H9 (cell line): Measurements from ENCODE around the gene TPGS1. TPM values are rescaled to one million over a fixed set of nuclear protein-coding genes. Genes with fewer than 3 reads are reported as not detected.

Source experiments
- DNase-seq: peaks from one replicate; pipeline ENCODE4 v3.0.0-alpha.2; 2017
- H2AFZ ChIP-seq: one replicate; pipeline ENCODE4 v1.6.1; 2013; ENCODE audit warnings: mild to moderate bottlenecking, low read length, control low read depth, moderate library complexity
- H2AK5ac ChIP-seq: 2 replicates; pipeline ENCODE4 v1.6.1; 2013; ENCODE audit warnings: low read length, control low read depth, mixed read lengths; ENCODE audit not compliant: insufficient read length
- H2BK120ac ChIP-seq: one replicate; pipeline ENCODE4 v1.6.1; 2013; ENCODE audit warnings: low read depth, mild to moderate bottlenecking, low read length, control low read depth, inconsistent platforms; ENCODE audit not compliant: poor library complexity, severe bottlenecking
- H2BK12ac ChIP-seq: 2 replicates; pipeline ENCODE4 v1.6.1; 2013; ENCODE audit warnings: low read length, control low read depth, mixed read lengths, low read depth; ENCODE audit not compliant: insufficient read length
- H2BK15ac ChIP-seq: 2 replicates; pipeline ENCODE4 v1.6.1; 2013; ENCODE audit warnings: low read depth, low read length, control low read depth
- H2BK20ac ChIP-seq: one replicate; pipeline ENCODE4 v1.6.1; 2013; ENCODE audit warnings: low read depth, mild to moderate bottlenecking, low read length, control low read depth, inconsistent platforms; ENCODE audit not compliant: poor library complexity, severe bottlenecking
- H2BK5ac ChIP-seq: 2 replicates; pipeline ENCODE4 v1.6.1; 2013; ENCODE audit warnings: low read length, control low read depth, mixed read lengths; ENCODE audit not compliant: insufficient read length
- H3K14ac ChIP-seq: 2 replicates; pipeline ENCODE4 v1.6.1; 2013; ENCODE audit warnings: low read length, control low read depth; ENCODE audit not compliant: insufficient read depth
- H3K18ac ChIP-seq: 2 replicates; pipeline ENCODE4 v1.6.1; 2013; ENCODE audit warnings: low read depth, mild to moderate bottlenecking, mixed read lengths, low read length, control low read depth; ENCODE audit not compliant: insufficient read length
- H3K23ac ChIP-seq: 2 replicates; pipeline ENCODE4 v1.6.1; 2013; ENCODE audit warnings: low read length, control low read depth, mixed read lengths, low read depth; ENCODE audit not compliant: insufficient read length
- H3K23me2 ChIP-seq: 2 replicates; pipeline ENCODE4 v1.6.1; 2013; ENCODE audit warnings: low read depth, mild to moderate bottlenecking, mixed read lengths, low read length, control low read depth; ENCODE audit not compliant: insufficient read length, poor library complexity, severe bottlenecking
- H3K27ac ChIP-seq: 2 replicates; pipeline ENCODE4 v1.5.1; 2013; ENCODE audit warnings: low read length, control low read depth, mixed read lengths, low read depth; ENCODE audit not compliant: insufficient read length
- H3K27me3 ChIP-seq: 2 replicates; pipeline ENCODE4 v1.6.1; 2013; ENCODE audit warnings: low read length, control low read depth, inconsistent platforms; ENCODE audit not compliant: insufficient read depth
- H3K4ac ChIP-seq: 2 replicates; pipeline ENCODE4 v1.6.1; 2013; ENCODE audit warnings: low read depth, mild to moderate bottlenecking, control low read depth, inconsistent platforms, low read length, moderate library complexity
- H3K4me1 ChIP-seq: 2 replicates; pipeline ENCODE4 v1.6.1; 2013; ENCODE audit warnings: low read length, control low read depth, inconsistent platforms; ENCODE audit not compliant: insufficient read depth
- H3K4me2 ChIP-seq: 2 replicates; pipeline ENCODE4 v1.6.1; 2013; ENCODE audit warnings: low read length, control low read depth, mixed read lengths; ENCODE audit not compliant: insufficient read length, insufficient read depth
- H3K56ac ChIP-seq: 2 replicates; pipeline ENCODE4 v1.6.1; 2013; ENCODE audit warnings: low read depth, mild to moderate bottlenecking, mixed read lengths, low read length, control low read depth; ENCODE audit not compliant: insufficient read length
- H3K79me1 ChIP-seq: 2 replicates; pipeline ENCODE4 v1.6.1; 2013; ENCODE audit warnings: low read depth, mild to moderate bottlenecking, moderate library complexity, low read length, control low read depth, inconsistent platforms; ENCODE audit not compliant: insufficient read depth, poor library complexity, severe bottlenecking
- H3K79me2 ChIP-seq: 2 replicates; pipeline ENCODE4 v1.6.1; 2013; ENCODE audit warnings: low read length, control low read depth, inconsistent platforms; ENCODE audit not compliant: insufficient read depth
- H3K9ac ChIP-seq: 2 replicates; pipeline ENCODE4 v1.6.1; 2013; ENCODE audit warnings: low read length, control low read depth, mixed read lengths; ENCODE audit not compliant: insufficient read length; ENCODE audit errors: extremely low read depth
- H3K9me3 ChIP-seq: one replicate; pipeline ENCODE4 v1.6.1; 2013; ENCODE audit warnings: low read depth, low read length, inconsistent platforms; ENCODE audit not compliant: control insufficient read depth
- H3T11ph ChIP-seq: one replicate; pipeline ENCODE4 v1.6.1; 2013; ENCODE audit warnings: mild to moderate bottlenecking, low read length, control low read depth, inconsistent platforms
- H4K20me1 ChIP-seq: one replicate; pipeline ENCODE4 v1.6.1; 2013; ENCODE audit not compliant: control insufficient read depth, insufficient read length, insufficient read depth
- H4K5ac ChIP-seq: 2 replicates; pipeline ENCODE4 v1.6.1; 2013; ENCODE audit warnings: low read depth, mild to moderate bottlenecking, mixed read lengths, low read length, control low read depth; ENCODE audit not compliant: insufficient read length
- H4K8ac ChIP-seq: replicated peaks from 2 replicates; pipeline ENCODE4 v1.6.1; 2013; ENCODE audit warnings: low read length, control low read depth, mixed read lengths, low read depth; ENCODE audit not compliant: insufficient read length
- H4K91ac ChIP-seq: 2 replicates; pipeline ENCODE4 v1.6.1; 2013; ENCODE audit warnings: low read depth, mild to moderate bottlenecking, moderate library complexity, mixed read lengths, low read length, control low read depth; ENCODE audit not compliant: insufficient read length
- H3K27ac Mint-ChIP-seq, 3 experiments: 2 replicates in 2 of 3; 3 replicates in 1 of 3; pipeline ENCODE4 v1.8.0; 2020 to 2021; ENCODE audit warnings: mixed read lengths in 3 of 3, mild to moderate bottlenecking in 1 of 3, moderate library complexity in 1 of 3
- H3K27me3 Mint-ChIP-seq: 2 replicates; pipeline ENCODE4 v1.8.0; 2021; ENCODE audit warnings: low read depth, mild to moderate bottlenecking, moderate library complexity, mixed read lengths
- H3K36me3 Mint-ChIP-seq, 3 experiments: 2 replicates in 2 of 3; 3 replicates in 1 of 3; pipeline ENCODE4 v1.8.0; 2020 to 2021; ENCODE audit warnings: low read depth in 3 of 3, mixed read lengths in 3 of 3; ENCODE audit not compliant: insufficient read depth in 1 of 3
- H3K4me1 Mint-ChIP-seq, 2 experiments: 2 replicates each; pipeline ENCODE4 v1.8.0; 2020; ENCODE audit warnings: mixed read lengths in 2 of 2
- H3K4me3 Mint-ChIP-seq, 2 experiments: 2 replicates in 1 of 2; 3 replicates in 1 of 2; pipeline ENCODE4 v1.8.0; 2020 to 2021; ENCODE audit warnings: mild to moderate bottlenecking in 2 of 2, mixed read lengths in 2 of 2, moderate library complexity in 1 of 2
- H3K9me3 Mint-ChIP-seq, 2 experiments: 2 replicates in 1 of 2; 3 replicates in 1 of 2; pipeline ENCODE4 v1.8.0; 2020; ENCODE audit warnings: mild to moderate bottlenecking in 2 of 2, mixed read lengths in 2 of 2, moderate library complexity in 1 of 2
- CTCF ChIP-seq: fragments of 200-600 bp; sonication (generic); conservative IDR thresholded peaks from 3 replicates; pipeline ENCODE4 v1.8.0; 2021; ENCODE audit warnings: antibody characterized with exemption, mild to moderate bottlenecking
- WGBS: extraction: QIAGEN DNeasy Blood & Tissue Kit; methylation state at CpG from one replicate; pipeline ENCODE4 v1.1.7; 2013; ENCODE audit warnings: missing lambda C conversion rate, low lambda C conversion rate, mixed read lengths; ENCODE audit not compliant: insufficient read length; ENCODE audit errors: extremely low coverage; 5-methylcytosine and 5-hydroxymethylcytosine counted together
- total RNA-seq: library from RNA; stranded (reverse); gene quantifications from 2 replicates; pipeline ENCODE4 v1.2.1, GENCODE V29; 2021

Gene TPGS1
- total RNA-seq, 1 experiment from 2014 or later, result 7.4 TPM

GRCh38 chr19:485077-485476 is 22.2 kb upstream of the TPGS1 start:
- Histone ChIP-seq H3K56ac (no peak overlapping the region), H3K4me1 (no peaks in the 10 kb centered on the region; the same call in 1 of the 2 replicates), H2BK120ac (no peak overlapping the region), H3K23me2 (peaks cover 4% of the 10 kb centered on the region), H2BK5ac (no peak overlapping the region), H4K91ac (no peak overlapping the region), H3K27me3 (no peaks in the 10 kb centered on the region), H2BK15ac (no peak overlapping the region), H3K79me1 (no peaks in the 10 kb centered on the region), H2AFZ (no peak overlapping the region), H4K5ac (no peak overlapping the region), H3K4me2 (no peak overlapping the region), H3K18ac (no peak overlapping the region), H2BK12ac (no peak overlapping the region), H2BK20ac (no peak overlapping the region), H3T11ph (no peak overlapping the region), H2AK5ac (no peak overlapping the region), H4K20me1 (peaks cover 4% of the 10 kb centered on the region), H4K8ac (no peak overlapping the region), H3K27ac (no peak overlapping the region), H3K9me3 (no peaks in the 10 kb centered on the region), H3K23ac (no peak overlapping the region), H3K14ac (no peak overlapping the region), H3K9ac (no peak overlapping the region), H3K4ac (no peak overlapping the region), H3K79me2 (no peaks in the 10 kb centered on the region)
- no peak overlapping the region for H3K4me3 Mint-ChIP-seq
- no peak overlapping the region for H3K27ac Mint-ChIP-seq
- peaks cover 20 to 28% of the 10 kb centered on the region in 2 experiments for H3K4me1 Mint-ChIP-seq
- DNase-seq, result no peak
- peaks cover 37% of the 10 kb centered on the region for H3K27me3 Mint-ChIP-seq
- peaks cover 16 to 21% of the 10 kb centered on the region in 2 experiments for H3K9me3 Mint-ChIP-seq
- peaks cover 0 to 10% (median 5%) of the 10 kb centered on the region in 3 experiments; a peak in 4 of 7 replicates for H3K36me3 Mint-ChIP-seq
- no peak for TF ChIP-seq CTCF
- no CpG with 5 or more reads among the region's 22 CpGs for WGBS
